Adrenal gland (tissue), 12 donors: ENCODE data around the gene FMN2. TPM values are rescaled to one million over a fixed set of nuclear protein-coding genes. Genes with fewer than 3 reads are reported as not detected.

Experiments used
- DNase-seq, 7 donors: peaks; one replicate each; pipeline ENCODE4 v3.0.0-alpha.2; 2019 to 2020
- H3K27ac ChIP-seq, 5 donors: fragments of 200-600 bp; sonication (generic) in 4 of 5; 1 replicate in 3 of 5; 2 replicates in 2 of 5; pipeline versions ENCODE4 v1.5.1 to v1.8.0; 2016 to 2020; ENCODE audit warnings: mild to moderate bottlenecking in 1 of 5
- H3K27me3 ChIP-seq: fragments of 200-600 bp; 2 replicates; pipeline ENCODE4 v1.8.0; 2021
- H3K36me3 ChIP-seq, 2 donors: fragments of 200-600 bp; replicated peaks in 1 of 2; 1 replicate in 1 of 2; 2 replicates in 1 of 2; pipeline versions ENCODE4 v1.5.1 to v1.8.0; 2018 to 2022
- H3K4me1 ChIP-seq, 2 donors: fragments of 200-600 bp; replicated peaks in 1 of 2; 1 replicate in 1 of 2; 2 replicates in 1 of 2; pipeline versions ENCODE4 v1.5.1 to v1.8.0; 2018 to 2021
- H3K4me3 ChIP-seq, 4 donors: fragments of 200-600 bp; sonication (generic) in 3 of 4; one replicate each; pipeline ENCODE4 v1.5.1; 2016 to 2018
- H3K9me3 ChIP-seq, 3 donors: fragments of 200-600 bp; sonication (generic) in 1 of 3; replicated peaks in 1 of 3; 1 replicate in 2 of 3; 2 replicates in 1 of 3; pipeline versions ENCODE4 v1.5.1 to v1.8.0; 2016 to 2021
- POLR2A ChIP-seq, 2 donors: fragments of 450-650 bp; IDR thresholded peaks; one replicate each; pipeline ENCODE4 v1.6.1; 2017; ENCODE audit warnings: antibody characterized with exemption in 2 of 2, mild to moderate bottlenecking in 2 of 2, moderate library complexity in 1 of 2
- WGBS, 4 donors: extraction: QIAGEN DNeasy Blood & Tissue Kit in 2 of 4; methylation state at CpG; one replicate each; pipeline versions ENCODE4 v1.1.5 to v1.1.7; 2013 to 2017; 5-methylcytosine and 5-hydroxymethylcytosine counted together
- intact Hi-C, 2 donors: fragments of 100-400 bp; cut with DNase I; formaldehyde crosslinking; loops; one replicate each; pipeline versions ENCODE4 v1.14.1 to v1.15.0; 2022 to 2023
- polyA plus RNA-seq, 3 donors: library from polyadenylated mRNA; stranded (reverse); fragments of 200-250 nt in 2 of 3; fragments of 350-450 nt in 1 of 3; fragmentation: Illumina TruSeq in 1 of 3; extraction: RNeasy Lipid Tissue Mini Kit (QIAGEN cat#74804) in 1 of 3; gene quantifications; one replicate each; pipeline ENCODE4 v1.2.3, GENCODE V29; 2013 to 2014
- total RNA-seq, 9 donors: library from RNA; depleted of rRNA in 4 of 9; stranded (reverse); fragments of >200 nt in 4 of 9; fragments of 120-200 nt in 1 of 9; fragmentation: NEBNext Ultra II Directional in 1 of 9; extraction: Animal tissue kit (Norgen Biotek cat#: 25700) in 1 of 9; gene quantifications; one replicate each; pipeline versions ENCODE4 v1.1.0 to v1.2.4, GENCODE V29; 2013 to 2023
- TF ChIP-seq, protein P1 (sequence below), 6 experiments: fragments of 450-650 bp in 4 of 6; fragments of 200-600 bp in 2 of 6; sonication (generic) in 1 of 6; IDR thresholded peaks; 1 replicate in 5 of 6; 2 replicates in 1 of 6; pipeline versions ENCODE4 v1.5.1 to v1.8.0; 2016 to 2021; ENCODE audit warnings: antibody characterized with exemption in 6 of 6, mild to moderate bottlenecking in 2 of 6, moderate library complexity in 1 of 6
- donor health status: healthy with polysubstance abuse.
- donor health status: Bipolar disorder and iron deficiency.
- donor health status: DM: yes; HTN: yes; CAD: no.
- donor health status: DM: no; HTN: no; CAD: no.
- donor health status: DM: no; HTN: no; CAD: no.
- donor health status: DM: yes; HTN: yes; CAD: no.

Gene FMN2
- total and polyA plus RNA-seq, 12 donors = 0.69 to 9.8 (median 3.1) TPM

DNA sequence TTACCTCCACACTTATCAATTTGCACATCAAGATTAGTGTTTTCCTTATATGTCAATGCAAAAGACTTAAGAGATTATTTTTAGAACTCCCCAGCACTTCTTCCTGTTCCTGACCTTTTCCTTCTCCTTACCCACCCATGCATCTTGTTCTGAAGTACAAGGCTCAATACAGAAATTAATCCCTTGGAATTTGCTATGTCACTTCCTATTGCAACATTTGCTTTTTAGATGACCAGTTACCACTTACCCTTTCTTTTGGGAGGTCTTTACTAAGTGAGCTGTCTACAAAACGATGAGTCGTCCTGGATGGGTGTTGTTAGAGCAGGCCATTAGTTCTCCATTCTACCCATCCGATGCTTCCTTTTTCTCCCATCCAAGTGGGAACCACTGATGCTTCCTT is 221.2 kb downstream of the FMN2 start:
- H3K4me1 ChIP-seq = no peaks in the 10 kb centered on the region
- H3K27ac ChIP-seq = no peak overlapping the region
- intact Hi-C loops = no loop called here
- 53 to 73% (median 69%) methylated on average over 3 of the region's 3 CpGs for WGBS, 4 donors
- no peak overlapping the region for H3K4me3 ChIP-seq
- no peak for DNase-seq
- no peaks in the 10 kb centered on the region for H3K36me3 ChIP-seq
- no peaks in the 10 kb centered on the region for H3K9me3 ChIP-seq
- H3K27me3 ChIP-seq = no peaks in the 10 kb centered on the region
- TF ChIP-seq POLR2A (IDR thresholded peaks at IDR 0.05) = no peak
- TF ChIP-seq, protein P1, sequence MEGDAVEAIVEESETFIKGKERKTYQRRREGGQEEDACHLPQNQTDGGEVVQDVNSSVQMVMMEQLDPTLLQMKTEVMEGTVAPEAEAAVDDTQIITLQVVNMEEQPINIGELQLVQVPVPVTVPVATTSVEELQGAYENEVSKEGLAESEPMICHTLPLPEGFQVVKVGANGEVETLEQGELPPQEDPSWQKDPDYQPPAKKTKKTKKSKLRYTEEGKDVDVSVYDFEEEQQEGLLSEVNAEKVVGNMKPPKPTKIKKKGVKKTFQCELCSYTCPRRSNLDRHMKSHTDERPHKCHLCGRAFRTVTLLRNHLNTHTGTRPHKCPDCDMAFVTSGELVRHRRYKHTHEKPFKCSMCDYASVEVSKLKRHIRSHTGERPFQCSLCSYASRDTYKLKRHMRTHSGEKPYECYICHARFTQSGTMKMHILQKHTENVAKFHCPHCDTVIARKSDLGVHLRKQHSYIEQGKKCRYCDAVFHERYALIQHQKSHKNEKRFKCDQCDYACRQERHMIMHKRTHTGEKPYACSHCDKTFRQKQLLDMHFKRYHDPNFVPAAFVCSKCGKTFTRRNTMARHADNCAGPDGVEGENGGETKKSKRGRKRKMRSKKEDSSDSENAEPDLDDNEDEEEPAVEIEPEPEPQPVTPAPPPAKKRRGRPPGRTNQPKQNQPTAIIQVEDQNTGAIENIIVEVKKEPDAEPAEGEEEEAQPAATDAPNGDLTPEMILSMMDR (IDR thresholded peaks at IDR 0.05) = no peak

DNA sequence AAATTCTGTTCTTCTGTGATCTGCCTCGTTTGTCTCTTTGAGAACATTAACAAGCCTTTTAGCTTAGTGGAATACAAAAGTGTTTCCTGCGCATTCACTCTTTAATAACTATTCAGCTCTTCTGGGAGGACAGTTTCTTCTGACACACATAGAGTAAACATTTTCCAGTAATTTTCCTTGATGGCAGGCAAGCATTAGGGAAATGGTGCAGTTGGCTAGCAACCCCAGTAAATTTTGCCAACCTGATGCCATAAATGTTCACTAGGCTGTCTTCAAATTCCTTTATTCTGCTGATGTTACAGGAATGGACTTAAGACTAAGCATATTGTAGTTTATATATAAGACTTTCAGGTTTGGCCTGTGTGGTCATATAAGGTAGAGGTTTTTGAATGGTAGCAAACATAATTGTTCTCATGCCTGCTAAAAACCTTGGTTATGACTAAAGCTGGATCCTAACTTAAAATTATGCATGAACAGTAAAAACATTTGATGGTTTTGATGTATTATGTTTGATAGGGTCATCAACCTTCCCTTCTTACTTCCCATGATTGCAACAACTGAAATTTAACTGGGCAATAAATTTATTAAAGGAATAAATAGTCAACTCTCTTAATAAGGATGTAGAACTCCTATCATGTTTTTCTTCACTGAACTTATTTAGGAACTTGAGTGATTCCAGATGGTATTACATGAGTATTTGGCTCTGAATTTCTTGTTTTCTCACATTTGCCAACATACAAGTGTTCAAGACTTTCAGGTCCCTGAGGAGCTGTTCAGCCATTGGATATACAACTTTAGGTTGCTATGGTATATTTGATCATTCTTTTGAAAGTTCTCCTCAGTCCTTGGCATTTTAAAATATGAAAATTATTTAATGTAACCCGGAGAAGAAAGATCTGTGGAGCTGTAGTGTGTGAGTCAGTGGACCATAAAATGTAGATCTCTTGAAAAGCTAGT is 223.4 kb downstream of the FMN2 start:
- TF ChIP-seq, protein P1 (IDR thresholded peaks at IDR 0.05) = no peak
- TF ChIP-seq POLR2A (IDR thresholded peaks at IDR 0.05) = no peak
- no peaks in the 10 kb centered on the region for H3K9me3 ChIP-seq
- H3K36me3 ChIP-seq = no peaks in the 10 kb centered on the region
- H3K4me1 ChIP-seq = no peaks in the 10 kb centered on the region
- intact Hi-C loops = no loop called here
- H3K27ac ChIP-seq = no peak overlapping the region
- DNase-seq = no peak
- no peak overlapping the region for H3K4me3 ChIP-seq
- no peaks in the 10 kb centered on the region for H3K27me3 ChIP-seq
- 73 to 79% (median 74%) methylated on average over 3 of the region's 3 CpGs for WGBS, 4 donors

DNA sequence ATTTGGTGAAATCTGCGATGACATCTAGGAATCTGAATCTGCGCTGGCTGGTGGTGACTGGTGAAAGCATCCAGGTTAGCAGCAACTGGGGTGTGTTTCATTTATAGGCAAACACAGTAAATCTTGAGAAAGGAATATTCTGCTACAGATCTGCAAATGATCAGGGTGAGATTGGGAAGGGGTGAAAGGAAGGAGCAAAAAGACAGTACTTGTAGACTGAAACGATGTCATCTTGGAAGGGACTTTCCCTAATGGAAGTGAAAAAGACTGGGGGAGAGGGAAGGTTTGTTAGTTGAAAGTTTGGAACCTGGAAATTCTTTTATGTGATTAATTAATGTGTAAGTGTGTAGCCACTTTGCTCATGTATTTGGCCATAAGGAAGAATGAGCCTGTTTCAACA is 228.3 kb downstream of the FMN2 start:
- intact Hi-C loops = no loop called here
- WGBS, 4 donors = 85 to 95% (median 90%) methylated on average over 3 of the region's 3 CpGs
- no peak for DNase-seq

DNA sequence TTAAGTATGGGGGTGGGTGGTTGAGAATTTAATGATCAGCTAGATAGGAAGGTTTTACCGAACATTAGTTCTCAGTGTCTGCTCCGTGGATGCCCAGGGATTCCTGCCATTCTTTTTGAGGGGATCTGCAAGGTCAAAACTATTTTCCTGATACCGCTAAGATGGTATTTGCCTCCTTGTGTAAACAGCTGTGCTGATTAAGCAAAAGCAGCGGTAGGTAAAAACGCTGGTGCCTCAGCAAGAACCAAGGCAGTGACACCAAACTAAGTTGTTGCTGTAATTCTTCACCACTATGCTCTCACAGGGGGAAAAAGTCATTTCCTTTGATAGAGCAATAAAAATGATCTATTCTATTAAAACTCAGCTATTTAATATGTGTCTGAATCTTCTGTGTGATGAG is 229.0 kb downstream of the FMN2 start:
- TF ChIP-seq, protein P1 (IDR thresholded peaks at IDR 0.05) = no peak
- TF ChIP-seq POLR2A (IDR thresholded peaks at IDR 0.05) = no peak
- Histone ChIP-seq H3K36me3 (no peaks in the 10 kb centered on the region), H3K9me3 (no peaks in the 10 kb centered on the region), H3K27me3 (no peaks in the 10 kb centered on the region), H3K4me3 (no peak overlapping the region), H3K27ac (no peak overlapping the region), H3K4me1 (no peaks in the 10 kb centered on the region)
- intact Hi-C loops = no loop called here
- DNase-seq = no peak
- WGBS, 4 donors = 58 to 79% (median 73%) methylated on average over 5 of the region's 5 CpGs

More for the DNA sequence above, 228.3 kb downstream of the FMN2 start:
- TF ChIP-seq, protein P1 (IDR thresholded peaks at IDR 0.05) = no peak
- TF ChIP-seq POLR2A (IDR thresholded peaks at IDR 0.05) = no peak
- H3K9me3 ChIP-seq = no peaks in the 10 kb centered on the region
- no peaks in the 10 kb centered on the region for H3K36me3 ChIP-seq
- H3K27me3 ChIP-seq = no peaks in the 10 kb centered on the region
- H3K27ac ChIP-seq = no peak overlapping the region
- H3K4me3 ChIP-seq = no peak overlapping the region
- H3K4me1 ChIP-seq = no peaks in the 10 kb centered on the region
